Measurements from ENCODE around the gene ARMC8. TPM values are rescaled to one million over a fixed set of nuclear protein-coding genes. Genes with fewer than 3 reads are reported as not detected.

The ARMC8 gene
- total RNA-seq, 1 donor from 2014 or later, result 26.7 TPM

DNA sequence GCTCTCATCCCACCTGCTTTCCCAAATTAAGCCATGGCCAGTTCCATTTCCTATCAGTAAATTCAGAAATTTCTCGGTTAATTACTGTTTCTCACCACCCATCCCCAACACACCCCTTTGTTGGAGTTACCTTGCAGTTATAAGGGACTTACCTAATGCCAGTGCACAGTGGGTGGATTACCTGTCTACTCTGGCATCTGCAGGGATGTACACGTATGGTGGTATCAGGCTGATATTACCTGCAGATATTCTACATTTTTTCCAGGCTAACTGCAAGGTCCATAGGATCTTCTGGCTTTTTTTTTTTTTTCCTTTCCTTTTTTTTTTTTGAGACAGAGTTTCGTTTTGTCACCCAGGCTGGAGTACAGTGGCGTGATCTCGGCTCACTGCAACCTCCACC is 153.4 kb downstream of the ARMC8 start:
- no peak for DNase-seq (ENCODE audit: extremely low read depth, low read depth, low spot score)

DNA sequence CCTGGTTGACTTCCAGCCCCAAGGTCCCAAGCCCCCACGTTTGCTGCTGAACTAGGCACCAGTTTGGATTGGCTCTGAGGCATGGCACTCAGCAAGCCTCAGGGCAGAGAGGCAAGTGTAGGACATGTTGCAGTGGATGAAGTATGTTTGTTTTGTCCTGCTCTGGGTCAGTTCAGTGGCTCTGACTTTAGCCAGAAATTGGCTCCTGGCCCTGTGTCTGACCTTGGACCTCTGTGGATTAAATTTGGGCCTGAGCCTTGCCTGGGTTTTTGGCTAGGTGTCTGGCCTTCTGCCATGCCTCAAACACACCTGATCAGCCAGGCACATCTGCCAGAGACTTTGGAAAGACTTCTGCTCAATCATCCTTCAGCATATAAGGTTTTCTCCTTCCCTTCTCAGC is 157.7 kb downstream of the ARMC8 start:
- no peak for DNase-seq (ENCODE audit: extremely low read depth, low read depth, low spot score)

Other genes starting within 250 kb of the ARMC8 start
- not detected in 2 replicates for gene CLDN18, start 177.1 kb upstream of the ARMC8 start, total RNA-seq
- 3.5 and 17.7 TPM in 2 replicates for gene DZIP1L, start 71.7 kb upstream of the ARMC8 start, total RNA-seq
- not detected in 2 replicates for gene A4GNT, start 54.9 kb upstream of the ARMC8 start, total RNA-seq
- 11.0 and 12.8 TPM in 2 replicates for gene DBR1, start 12.4 kb upstream of the ARMC8 start, total RNA-seq
- not detected in 2 replicates for gene NME9, start 142.6 kb downstream of the ARMC8 start, total RNA-seq
- 14.1 and 26.0 TPM in 2 replicates for gene MRAS, start 161.3 kb downstream of the ARMC8 start, total RNA-seq
- not detected in 2 replicates for gene ESYT3, start 247.3 kb downstream of the ARMC8 start, total RNA-seq